IPS-20b (cell line): ENCODE measurements around the gene MYL9.

ENCODE experiments used
- H3K27ac ChIP-seq: one replicate; pipeline ENCODE4 v1.5.1; 2013; ENCODE audit warnings: low read length
- H3K27me3 ChIP-seq: 2 replicates; pipeline ENCODE4 v1.6.1; 2013; ENCODE audit warnings: mild to moderate bottlenecking, low read length, inconsistent platforms; ENCODE audit not compliant: insufficient read depth
- H3K36me3 ChIP-seq: 2 replicates; pipeline ENCODE4 v1.6.1; 2013; ENCODE audit warnings: low read depth, mild to moderate bottlenecking, inconsistent platforms, low read length, moderate library complexity; ENCODE audit not compliant: insufficient read depth
- H3K4me1 ChIP-seq: 2 replicates; pipeline ENCODE4 v1.6.1; 2013; ENCODE audit warnings: mild to moderate bottlenecking, control low read depth, inconsistent platforms, low read length, moderate library complexity; ENCODE audit not compliant: insufficient read depth
- H3K4me3 ChIP-seq: 2 replicates; pipeline ENCODE4 v1.5.1; 2013; ENCODE audit warnings: mild to moderate bottlenecking, low read length, inconsistent platforms
- H3K9ac ChIP-seq: 2 replicates; pipeline ENCODE4 v1.6.1; 2013; ENCODE audit warnings: low read depth, mild to moderate bottlenecking, inconsistent platforms, low read length, moderate library complexity
- H3K9me3 ChIP-seq: 2 replicates; pipeline ENCODE4 v1.6.1; 2013; ENCODE audit warnings: mild to moderate bottlenecking, low read depth, low read length, inconsistent platforms; ENCODE audit not compliant: insufficient read depth

Gene MYL9

GRCh38 chr20:36544134-36545018 lies 3.1 kb downstream of the MYL9 start:
- H3K4me1 ChIP-seq = peaks cover 17% of the 10 kb centered on the region; the same call in 1 of the 2 replicates
- H3K9me3 ChIP-seq = no peaks in the 10 kb centered on the region
- peaks cover 53% of the 10 kb centered on the region for H3K36me3 ChIP-seq
- no peak overlapping the region for H3K4me3 ChIP-seq
- H3K9ac ChIP-seq = no peak overlapping the region; the same call in 1 of the 2 replicates
- no peaks in the 10 kb centered on the region for H3K27me3 ChIP-seq
- H3K27ac ChIP-seq = no peak overlapping the region

DNA sequence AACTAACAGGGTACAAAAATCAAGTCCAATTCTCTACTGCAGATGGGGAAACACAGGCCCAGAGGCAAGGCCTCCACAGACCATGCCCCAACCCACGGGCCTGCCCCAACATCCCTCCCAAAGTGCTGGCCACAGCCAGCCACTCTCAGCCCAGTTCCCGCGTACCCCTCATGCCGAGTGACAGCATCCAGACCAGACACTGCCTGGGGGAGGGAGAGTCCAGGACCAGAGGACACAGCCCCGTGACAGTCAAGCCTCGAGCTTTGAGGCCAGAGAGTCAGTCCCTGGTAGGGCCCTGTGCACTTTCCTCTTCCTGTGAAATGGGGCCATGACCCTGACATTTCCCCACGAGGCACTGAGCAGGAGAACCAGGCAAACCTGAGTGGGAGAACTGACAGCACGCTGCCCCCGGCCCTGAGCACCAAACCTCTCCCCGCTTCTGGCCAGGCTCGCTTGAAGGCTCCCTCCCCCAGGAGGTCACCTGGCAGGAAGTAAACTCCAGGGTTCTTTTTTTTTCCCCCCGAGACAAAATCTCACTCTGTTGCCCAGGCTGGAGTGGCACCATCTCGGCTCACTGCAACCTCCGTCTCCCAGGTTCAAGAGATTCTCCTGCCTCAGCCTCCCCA lies 4.9 kb downstream of the MYL9 start:
- Histone ChIP-seq H3K27me3 (no peaks in the 10 kb centered on the region), H3K9me3 (no peaks in the 10 kb centered on the region), H3K27ac (no peak overlapping the region), H3K4me3 (no peak overlapping the region), H3K9ac (no peak overlapping the region), H3K4me1 (peaks cover 17% of the 10 kb centered on the region; the same call in 1 of the 2 replicates), H3K36me3 (peaks cover 58% of the 10 kb centered on the region)

- H3K9ac ChIP-seq = no peak overlapping the region
- H3K36me3 ChIP-seq = peaks cover 58% of the 10 kb centered on the region
- H3K4me3 ChIP-seq = no peak overlapping the region
- no peaks in the 10 kb centered on the region for H3K27me3 ChIP-seq
- H3K4me1 ChIP-seq = peaks cover 15% of the 10 kb centered on the region; the same call in 1 of the 2 replicates
- H3K27ac ChIP-seq = no peak overlapping the region
- no peaks in the 10 kb centered on the region for H3K9me3 ChIP-seq
These were observed 6.1 kb downstream of the MYL9 start for GRCh38 chr20:36547186-36548005.

GRCh38 chr20:36548006-36548315 lies 6.6 kb downstream of the MYL9 start:
- no peak overlapping the region for H3K4me3 ChIP-seq
- peaks cover 10% of the 10 kb centered on the region; the same call in 1 of the 2 replicates for H3K4me1 ChIP-seq
- no peaks in the 10 kb centered on the region for H3K9me3 ChIP-seq
- no peak overlapping the region for H3K9ac ChIP-seq
- no peaks in the 10 kb centered on the region for H3K27me3 ChIP-seq
- H3K36me3 ChIP-seq = peaks cover 58% of the 10 kb centered on the region
- H3K27ac ChIP-seq = no peak overlapping the region

- no peaks in the 10 kb centered on the region for H3K9me3 ChIP-seq
- H3K4me1 ChIP-seq = no peaks in the 10 kb centered on the region; the same call in 1 of the 2 replicates
- H3K27ac ChIP-seq = no peak overlapping the region
- H3K27me3 ChIP-seq = no peaks in the 10 kb centered on the region
- peaks cover 48% of the 10 kb centered on the region for H3K36me3 ChIP-seq
- no peak overlapping the region for H3K4me3 ChIP-seq
- no peak overlapping the region for H3K9ac ChIP-seq
These were observed 7.6 kb downstream of the MYL9 start for GRCh38 chr20:36548704-36549627.

- Histone ChIP-seq H3K27ac (no peak overlapping the region), H3K4me3 (no peak overlapping the region), H3K9ac (no peak overlapping the region), H3K9me3 (no peaks in the 10 kb centered on the region), H3K4me1 (no peaks in the 10 kb centered on the region), H3K36me3 (peaks cover 44% of the 10 kb centered on the region), H3K27me3 (no peaks in the 10 kb centered on the region)
These were observed 8.3 kb downstream of the MYL9 start for GRCh38 chr20:36549628-36549941.

DNA sequence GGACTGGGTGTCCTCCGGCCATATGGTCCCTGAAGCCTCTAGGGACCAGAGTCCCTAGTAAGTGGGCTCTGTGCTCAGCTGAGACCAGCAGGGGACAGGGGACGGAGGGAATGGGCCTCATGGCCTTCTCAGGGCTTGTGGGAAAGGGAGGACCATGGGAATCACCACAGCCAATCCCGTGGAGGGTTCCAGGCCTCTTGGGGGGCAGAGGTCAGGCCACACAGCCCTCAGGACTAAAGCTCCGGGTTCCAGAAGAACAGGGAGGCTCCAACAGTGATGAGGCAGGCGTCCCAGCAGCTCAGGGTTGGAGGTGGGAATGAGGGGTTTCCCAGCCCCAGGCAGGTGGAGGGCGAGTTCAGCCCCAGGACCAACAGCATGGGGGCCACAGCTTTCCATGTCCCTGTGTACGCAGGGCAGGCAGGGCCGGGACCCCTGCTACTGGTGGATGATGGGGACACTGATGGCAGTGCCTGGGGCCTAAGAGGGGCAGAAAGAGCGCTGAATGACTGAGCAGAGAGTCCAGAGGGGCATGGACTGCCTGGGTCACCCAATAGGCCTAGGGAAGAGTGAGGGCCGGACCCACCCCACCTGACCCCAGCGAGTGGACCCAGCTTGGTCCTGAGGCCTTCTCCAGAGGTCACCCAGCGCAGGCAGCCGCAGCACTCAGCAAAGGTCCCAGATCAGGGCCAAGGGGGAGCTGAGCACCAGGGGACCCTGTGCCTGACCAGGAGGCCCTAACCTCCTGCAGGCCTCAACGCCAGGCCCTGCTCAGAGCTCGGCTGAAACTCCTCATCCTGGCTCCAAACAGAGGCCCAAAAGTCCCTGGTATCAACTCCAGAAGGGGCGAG lies 8.8 kb downstream of the MYL9 start:
- H3K4me3 ChIP-seq = no peak overlapping the region
- H3K9ac ChIP-seq = no peak overlapping the region
- no peaks in the 10 kb centered on the region for H3K9me3 ChIP-seq
- no peaks in the 10 kb centered on the region for H3K4me1 ChIP-seq
- H3K27me3 ChIP-seq = no peaks in the 10 kb centered on the region
- no peak overlapping the region for H3K27ac ChIP-seq
- H3K36me3 ChIP-seq = peaks cover 39% of the 10 kb centered on the region

DNA sequence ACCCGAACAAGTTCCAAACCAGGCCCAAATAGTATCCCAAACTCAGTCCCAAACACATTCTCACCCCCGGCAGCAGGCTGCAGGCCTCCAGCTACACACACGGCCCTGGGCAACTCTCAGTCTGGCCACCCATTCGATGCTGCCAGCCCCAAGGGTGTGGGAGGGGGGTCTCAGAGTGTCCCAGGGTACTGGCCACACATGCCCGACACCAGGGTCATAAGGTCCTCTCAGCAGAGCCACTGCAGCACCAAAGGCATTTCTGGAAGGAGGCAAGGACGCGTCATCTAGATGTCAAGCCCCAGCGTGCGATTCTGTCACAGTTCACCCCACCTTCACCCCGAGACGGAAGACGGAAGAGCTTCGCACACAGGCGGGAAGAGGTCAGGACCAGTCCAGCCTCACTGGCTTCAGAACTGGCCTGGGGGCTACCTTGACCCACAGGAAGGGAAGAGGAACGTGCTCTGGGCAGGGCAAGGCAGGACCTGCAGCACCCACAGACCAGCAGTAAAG lies 9.5 kb downstream of the MYL9 start:
- Histone ChIP-seq H3K4me3 (no peak overlapping the region), H3K4me1 (no peaks in the 10 kb centered on the region), H3K27ac (no peak overlapping the region), H3K9ac (no peak overlapping the region), H3K9me3 (no peaks in the 10 kb centered on the region), H3K36me3 (peaks cover 37% of the 10 kb centered on the region), H3K27me3 (no peaks in the 10 kb centered on the region)

- Histone ChIP-seq H3K4me3 (no peak overlapping the region), H3K36me3 (no peaks in the 10 kb centered on the region), H3K9ac (no peak overlapping the region), H3K27me3 (no peaks in the 10 kb centered on the region), H3K27ac (no peak overlapping the region), H3K9me3 (no peaks in the 10 kb centered on the region), H3K4me1 (no peaks in the 10 kb centered on the region)
These were observed 13.9 kb downstream of the MYL9 start for GRCh38 chr20:36555248-36555647.

GRCh38 chr20:36562724-36563123 lies 21.4 kb downstream of the MYL9 start:
- no peaks in the 10 kb centered on the region for H3K27me3 ChIP-seq
- H3K4me1 ChIP-seq = peaks cover 14% of the 10 kb centered on the region; the same call in 1 of the 2 replicates
- no peaks in the 10 kb centered on the region for H3K36me3 ChIP-seq
- H3K4me3 ChIP-seq = peak overlapping the region; percentile 48; the same call in 1 of the 2 replicates
- H3K9ac ChIP-seq = peak overlapping the region; percentile 32; the same call in 1 of the 2 replicates
- peak overlapping the region; percentile 48 for H3K27ac ChIP-seq
- peaks cover 8% of the 10 kb centered on the region for H3K9me3 ChIP-seq
